CD4-positive, alpha-beta T cell treated with Interleukin-21 for 1 hour (primary cell): ENCODE results near the gene ACVR2A.

ENCODE experiments used
- DNase-seq: peaks from one replicate; pipeline ENCODE4 v3.0.0-alpha.2; 2020

Gene ACVR2A

DNA sequence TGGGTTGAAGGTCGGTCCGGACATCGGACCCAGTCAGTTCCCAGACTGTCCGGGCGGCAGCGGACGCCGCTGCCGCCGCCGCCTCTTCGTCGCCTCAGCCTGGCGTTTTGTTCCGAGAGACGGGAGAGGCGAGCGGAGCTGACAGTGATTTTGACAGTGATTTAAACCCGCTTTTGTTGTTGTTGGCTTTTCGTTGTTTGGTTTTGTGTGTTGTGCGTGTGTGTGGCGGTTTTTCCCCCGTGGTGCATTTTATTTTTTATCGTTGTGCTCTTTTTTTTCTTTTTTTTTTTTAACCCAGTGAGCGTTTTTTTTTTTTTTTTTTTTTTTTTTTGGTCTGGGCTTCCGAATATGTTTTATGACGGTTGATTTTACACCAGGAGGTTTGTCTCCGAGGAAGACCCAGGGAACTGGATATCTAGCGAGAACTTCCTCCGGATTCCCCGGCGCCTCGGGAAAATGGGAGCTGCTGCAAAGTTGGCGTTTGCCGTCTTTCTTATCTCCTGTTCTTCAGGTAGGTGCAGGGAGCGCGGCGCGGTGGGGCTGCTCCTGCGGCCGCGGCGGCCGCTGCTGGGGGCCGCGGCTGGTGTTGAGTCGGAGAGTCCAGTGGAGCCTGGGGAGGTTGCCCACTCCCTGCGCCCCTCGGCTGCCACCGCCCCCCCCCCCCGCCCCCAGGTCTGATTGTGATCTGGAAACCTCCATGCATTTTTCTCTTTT is at the start of gene ACVR2A:
TSS of gene ACVR2A (plus strand) at position 333 of the 714 bp plus-strand sequence. CDS start at position 457, 124 bp downstream.
- DNase-seq: peak; percentile 54

DNA sequence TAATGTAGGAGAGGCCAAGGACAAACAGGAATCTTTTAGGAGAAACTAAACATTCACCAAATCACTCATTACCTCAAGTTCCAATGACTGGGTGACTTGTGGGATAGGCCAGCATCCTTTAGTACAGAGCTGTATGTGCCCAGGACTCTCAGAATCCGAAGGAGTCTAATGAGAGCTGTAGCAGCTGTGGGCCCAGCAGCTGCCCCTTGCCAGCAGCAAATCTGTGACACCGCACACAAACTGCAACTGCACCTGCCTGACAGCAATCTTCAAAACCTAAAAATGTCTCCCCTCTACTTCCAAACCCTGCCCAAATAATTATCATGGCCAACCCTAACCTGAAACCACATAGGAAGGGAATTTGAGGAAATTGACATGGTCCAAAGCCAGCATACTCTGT is 44.5 kb upstream of the ACVR2A start:
- DNase-seq: no peak

DNA sequence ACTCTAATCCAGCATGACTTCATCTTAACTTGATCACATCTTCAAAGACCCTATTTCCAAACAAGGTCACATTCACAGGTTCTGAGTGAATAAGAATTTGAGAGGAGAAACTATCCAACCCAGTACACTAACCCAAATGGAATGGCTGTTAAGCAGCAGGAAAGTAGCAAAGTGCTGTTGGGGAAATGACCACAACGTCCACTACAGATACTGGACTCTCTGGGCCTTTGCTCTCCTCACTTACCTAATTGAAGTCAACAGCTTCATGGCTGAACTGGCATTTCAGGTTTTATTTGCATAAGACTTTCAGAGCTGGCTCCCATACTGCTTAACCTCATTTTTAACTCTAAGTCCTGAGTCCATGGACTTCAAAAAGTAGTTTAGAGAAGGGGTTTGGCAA is 38.0 kb upstream of the ACVR2A start:
- no peak for DNase-seq

DNA sequence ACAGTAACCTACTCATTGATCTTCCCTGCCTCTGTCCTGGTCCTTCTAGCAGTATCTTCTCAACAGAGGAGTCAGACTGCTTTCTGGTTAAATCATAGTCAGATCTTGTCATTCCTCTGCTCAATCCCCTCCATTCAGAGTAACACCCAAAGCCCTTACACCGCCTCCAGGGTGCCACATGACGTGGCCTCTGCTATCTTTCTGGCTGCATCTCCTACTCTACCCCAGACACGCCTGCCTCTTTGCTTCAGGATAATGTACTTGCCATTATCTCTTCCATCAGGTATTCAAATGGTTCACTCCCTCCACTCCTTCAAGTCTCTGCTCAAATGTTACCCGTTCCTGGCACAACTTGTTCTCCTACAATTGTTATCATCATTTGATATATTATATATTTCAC is 36.3 kb upstream of the ACVR2A start:
- no peak for DNase-seq

DNA sequence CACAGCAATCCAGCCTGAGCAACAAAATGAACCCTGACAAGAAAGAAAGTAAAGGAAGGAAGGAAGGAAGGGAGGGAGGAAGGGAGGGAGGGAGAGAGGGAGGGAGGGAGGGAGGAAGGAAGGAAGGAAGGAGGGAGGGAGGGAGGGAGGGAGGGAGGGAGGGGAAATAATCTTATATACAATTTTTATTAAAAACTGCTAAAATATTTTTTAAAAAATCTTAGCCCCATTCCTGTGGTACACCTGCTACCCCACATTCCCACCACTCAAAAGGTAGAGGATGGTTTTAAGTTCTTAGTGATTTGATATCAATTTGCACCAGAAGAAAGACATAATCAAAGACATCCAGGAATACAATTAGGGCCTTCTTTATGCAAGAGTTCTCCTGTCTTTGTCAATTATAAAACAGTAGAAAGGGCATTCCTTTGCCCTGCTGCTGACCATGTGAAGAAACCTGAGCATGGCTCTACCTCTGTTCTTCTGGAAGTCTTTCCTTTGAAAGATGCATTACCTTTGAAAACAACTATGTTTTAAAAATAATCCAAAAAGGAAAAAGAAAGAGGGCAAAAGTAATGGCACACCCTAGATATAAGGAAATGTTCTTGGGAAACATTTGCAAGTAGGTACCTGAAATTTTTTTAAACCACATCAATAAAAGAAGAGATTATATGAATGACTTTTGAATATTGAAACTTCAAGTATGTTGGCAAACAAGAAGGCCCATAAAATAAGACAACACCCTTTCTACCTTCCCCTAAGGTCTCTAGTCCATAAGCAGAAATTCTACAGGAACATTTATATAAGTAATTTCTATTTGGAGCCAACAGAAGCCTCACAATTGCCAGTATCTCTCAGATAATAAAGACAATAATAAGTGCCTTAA is 33.7 kb upstream of the ACVR2A start:
- no peak for DNase-seq

DNA sequence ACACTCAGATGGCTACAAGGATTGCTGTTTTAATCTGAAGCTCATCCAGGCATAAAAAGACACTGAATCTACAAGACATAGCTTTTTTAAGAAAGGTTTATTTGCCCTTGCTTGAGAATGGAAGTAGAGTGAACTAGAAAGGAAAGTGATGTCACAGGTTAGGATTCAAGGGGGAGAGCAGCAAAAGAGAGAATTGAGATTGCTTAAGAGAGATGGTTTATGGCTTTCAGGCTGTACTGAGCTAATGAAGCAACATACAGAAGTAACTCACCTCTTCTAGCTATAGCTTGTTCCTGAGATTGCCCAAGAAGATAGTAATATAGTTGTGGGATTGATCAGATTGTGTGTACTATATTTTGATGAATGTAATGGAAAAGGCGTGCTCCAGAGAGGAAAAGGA is 26.1 kb upstream of the ACVR2A start:
- DNase-seq: no peak

DNA sequence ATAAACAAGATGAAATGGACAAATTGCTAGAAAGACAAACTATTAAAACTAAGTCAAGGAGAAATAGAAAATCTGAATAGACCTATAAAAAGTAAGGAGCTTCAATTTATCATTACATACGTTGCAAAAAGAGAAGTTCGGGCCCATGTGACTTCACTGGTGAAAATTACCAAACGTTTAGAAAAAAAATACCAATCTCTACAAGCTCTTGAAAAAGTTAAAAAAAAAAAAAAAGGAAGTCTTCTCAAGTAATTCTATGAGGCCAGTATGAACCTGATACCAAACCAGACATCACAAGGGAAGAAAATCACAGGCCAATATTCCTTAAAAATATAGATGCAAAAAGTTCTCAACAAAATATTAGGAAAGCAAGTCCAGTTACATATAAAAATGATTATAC is 20.2 kb upstream of the ACVR2A start:
- no peak for DNase-seq

DNA sequence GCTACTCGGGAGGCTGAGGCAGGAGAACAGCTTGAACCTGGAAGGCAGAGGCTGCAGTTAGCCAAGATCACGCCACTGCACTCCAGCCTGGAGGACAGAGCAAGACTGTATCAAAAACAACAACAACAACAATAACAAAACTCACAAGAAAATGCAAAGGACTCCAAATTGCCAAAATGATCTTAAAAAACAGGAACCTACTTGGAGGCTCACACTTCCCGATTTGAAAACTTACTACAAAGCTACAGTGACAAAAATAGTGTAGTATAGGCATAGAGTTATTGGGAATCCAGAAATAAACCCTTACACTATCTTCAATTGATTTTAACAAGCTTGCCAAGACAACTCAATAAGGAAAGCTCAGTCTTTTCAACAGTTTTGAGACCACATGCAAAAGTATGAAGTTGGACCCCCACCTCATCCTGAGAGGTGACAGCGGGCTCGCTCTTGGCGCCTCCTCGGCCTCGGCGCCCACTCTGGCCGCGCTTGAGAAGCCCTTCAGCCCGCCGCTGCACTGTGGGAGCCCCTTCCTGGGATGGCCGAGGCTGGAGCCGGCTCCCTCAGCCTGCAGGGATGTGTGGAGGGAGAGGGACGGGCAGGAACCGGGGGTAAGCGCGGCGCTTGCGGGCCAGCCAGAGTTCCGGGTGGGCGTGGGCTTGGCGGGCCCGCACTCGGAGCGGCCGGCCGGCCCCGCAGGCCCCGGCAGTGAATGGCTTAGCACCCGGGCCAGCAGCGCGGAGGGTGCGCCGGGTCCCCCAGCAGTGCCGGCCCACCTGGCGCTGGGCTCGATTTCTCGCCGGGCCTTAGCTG is 18.3 kb upstream of the ACVR2A start:
- DNase-seq: no peak

DNA sequence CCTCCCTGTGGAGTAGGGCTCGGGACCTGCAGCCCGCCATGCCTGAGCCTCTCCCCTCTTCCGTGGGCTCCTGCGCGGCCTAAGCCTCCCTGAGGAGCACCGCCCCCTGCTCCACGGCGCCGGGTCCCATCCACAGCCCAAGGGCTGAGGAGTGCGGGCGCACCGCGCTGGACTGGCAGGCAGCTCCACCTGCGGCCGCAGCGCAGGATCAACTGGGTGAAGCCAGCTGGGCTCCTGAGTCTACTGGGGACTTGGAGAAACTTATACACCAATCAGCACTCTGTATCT is 17.8 kb upstream of the ACVR2A start:
- DNase-seq: no peak

DNA sequence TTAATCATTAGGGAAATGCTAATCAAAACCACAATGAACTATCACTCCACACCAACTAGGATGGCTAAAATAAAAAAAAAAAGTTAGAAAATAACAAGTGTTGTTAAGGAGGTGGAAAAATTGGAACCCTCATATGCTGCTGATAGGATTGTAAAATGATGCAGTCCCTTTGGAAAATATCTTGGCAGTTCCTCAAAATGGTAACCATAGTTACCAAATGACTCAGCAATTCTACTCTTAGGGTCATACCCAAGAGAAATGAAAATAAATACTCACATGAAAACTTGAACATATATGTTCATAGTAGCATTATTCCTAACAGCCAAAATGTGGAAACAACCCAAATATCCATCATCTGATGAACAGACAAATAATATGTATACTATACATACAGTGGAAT is 15.7 kb upstream of the ACVR2A start:
- no peak for DNase-seq

DNA sequence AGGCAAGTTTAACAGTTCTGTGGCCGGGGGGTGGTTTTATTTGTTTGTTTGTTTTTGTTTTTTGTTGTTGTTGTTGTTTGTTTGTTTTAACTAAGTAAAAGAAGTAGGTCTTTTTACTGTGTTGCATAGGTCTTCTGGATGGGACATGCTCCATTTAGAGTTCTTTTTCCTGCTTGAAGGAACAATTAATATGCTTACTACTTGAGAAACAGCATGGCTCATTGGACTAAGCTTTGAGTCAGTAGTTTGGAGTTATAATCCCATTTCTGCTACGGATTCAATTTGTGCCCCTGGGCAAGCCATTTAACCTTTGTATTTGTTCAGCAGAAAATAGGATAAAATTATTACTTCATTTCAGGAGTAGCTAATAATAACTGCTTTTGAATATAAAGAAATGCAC is 8.7 kb upstream of the ACVR2A start:
- no peak for DNase-seq

DNA sequence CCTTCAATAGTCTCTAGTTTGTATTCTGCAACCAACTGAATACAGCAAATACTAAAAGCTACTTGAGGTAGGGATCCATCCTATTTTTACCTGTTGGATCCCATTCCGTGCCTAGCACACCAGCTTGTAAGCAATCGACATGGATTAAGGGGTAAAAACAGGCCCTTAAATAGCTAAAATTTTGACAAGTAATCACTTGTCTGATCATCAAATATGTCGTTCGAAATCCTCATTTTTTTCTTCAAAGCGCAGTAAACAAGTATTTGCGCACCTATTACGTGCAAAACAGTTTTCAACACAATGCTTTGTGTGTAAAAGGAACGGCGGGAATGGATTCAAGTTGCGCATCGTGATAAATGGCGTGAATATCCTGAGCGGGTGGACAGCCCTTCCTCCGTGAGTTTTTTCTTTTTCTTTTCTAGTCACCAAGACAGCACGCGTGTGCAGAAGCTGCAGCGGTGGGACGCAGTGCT is 1.4 kb upstream of the ACVR2A start:
- DNase-seq: no peak

DNA sequence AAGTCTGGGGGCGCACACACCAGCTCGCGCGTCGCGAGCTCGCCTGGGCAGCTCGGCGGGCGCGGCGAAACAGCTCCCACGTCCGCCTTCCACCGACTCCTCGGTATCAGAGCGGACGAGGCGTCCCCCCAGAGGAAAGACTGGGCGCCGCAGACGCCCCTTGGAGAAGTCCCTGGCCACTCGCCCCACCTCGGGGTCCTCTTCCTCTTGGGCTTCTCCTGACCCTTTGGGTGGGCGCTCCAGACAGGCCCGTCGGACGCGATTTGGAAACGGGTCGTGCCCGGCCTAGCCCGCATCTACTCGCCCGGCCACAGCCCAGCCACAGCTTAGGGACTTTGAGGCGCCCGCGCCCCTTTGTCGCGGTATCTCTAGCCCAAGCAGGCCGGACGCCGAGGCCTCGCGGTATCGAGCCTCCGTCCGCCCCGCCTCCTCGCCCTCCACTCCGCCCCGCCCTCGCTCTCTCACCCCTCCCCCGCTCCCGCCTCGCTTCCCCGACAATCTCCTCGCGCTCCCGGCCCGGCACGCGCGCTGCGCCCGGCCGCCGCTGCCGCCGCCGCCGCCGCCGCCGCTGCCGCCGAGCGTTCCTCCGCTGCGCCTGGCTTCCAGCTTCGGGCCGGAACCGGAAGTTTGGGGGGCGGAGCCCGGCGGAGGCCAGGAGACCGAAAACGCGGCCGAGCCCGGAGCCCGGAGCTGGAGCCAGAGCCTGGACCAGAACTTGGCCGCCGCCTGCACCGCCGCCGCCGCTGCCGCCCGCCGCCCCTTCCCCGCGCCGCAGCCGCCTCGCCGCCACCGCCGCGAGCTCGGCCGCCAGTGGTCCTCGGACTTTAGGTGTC is 749 bp upstream of the ACVR2A start:
- peak; percentile 87 for DNase-seq

DNA sequence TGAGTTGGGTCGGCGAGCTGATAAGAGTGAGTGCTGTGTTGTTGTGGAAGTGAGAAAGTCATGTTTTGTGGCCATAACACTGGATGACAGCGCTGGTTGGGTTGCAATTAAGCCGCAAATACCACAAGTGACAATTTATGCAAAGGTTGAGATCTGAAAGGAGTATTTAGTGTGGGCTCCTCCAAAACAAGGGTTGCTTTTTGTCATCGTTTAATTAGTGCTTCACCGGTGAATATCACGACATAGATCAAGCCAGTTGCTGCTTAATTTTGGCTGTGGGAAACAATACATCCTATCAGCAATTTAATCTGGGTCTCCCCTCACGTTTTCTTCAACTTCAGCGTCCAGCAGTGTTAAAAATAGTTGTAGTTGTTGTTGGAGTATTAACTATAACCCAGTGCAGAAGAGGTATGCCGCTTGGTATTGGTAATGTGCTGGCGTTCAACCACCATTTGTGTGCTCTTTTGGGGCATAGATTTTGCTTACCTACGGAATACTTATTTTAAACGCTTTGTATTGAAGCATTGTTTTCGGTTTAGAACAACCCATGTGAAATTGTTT is 662 bp downstream of the ACVR2A start:
- DNase-seq: peak; percentile 54

DNA sequence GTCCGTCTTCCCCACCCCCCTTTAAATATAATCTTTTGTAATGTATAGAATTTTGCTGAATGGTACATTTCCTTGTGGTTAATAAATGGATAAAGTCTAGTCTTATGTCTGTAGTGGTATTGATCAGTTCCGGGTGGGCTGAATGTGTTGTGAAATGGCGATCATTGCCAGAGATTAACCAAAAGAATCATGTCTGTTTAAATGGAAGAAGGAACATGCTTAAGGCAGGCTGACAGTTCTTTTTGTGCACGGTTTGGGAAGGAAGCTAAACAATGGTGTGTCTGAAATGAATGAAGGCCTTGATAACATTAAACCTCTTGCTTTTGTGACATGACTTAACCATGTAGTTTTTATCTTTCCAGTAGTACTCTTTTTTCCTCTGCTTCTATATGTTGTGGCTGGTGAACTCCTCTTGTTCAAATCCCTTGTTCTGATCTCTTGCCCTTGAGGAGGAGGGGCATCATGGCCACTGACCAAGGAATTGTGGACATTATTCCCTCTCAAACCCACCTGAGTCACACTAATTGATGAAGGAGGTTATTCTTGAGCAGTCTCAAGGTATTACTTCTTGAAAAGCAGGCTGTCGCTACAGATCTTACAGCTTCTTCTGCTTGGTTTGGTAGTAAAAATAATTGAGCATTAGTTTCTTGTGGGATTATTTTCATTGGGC is 1.7 kb downstream of the ACVR2A start:
- DNase-seq: no peak

DNA sequence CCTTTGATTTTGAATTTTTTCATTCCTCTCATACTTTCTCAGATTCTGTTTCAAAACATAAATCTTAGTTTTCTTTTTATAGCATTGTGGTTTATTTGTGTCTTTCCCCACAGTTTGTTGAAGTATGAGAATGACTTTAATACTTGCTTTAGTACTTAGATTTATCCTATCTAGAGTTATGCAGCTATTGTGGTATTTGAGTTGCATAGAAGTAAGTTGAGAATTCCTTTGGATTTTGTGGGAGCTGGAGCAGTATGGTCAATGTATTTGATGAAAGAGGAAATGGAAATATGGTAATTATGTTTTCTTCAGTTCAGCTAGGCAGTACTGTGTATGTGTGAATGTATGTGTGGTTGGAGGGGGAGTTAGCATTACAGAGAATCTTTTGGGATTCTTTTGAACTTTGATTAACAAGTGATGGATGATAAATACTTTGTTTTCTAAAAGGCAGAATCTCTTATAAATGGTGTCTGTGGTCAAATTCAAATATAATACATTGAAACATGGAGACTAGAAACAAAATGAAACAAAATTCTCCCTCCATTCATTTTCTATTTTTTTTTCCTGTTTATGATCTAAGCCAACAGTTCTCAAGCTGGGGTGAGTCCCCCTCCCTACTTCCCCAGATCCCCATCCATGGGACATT is 3.0 kb downstream of the ACVR2A start:
- no peak for DNase-seq

DNA sequence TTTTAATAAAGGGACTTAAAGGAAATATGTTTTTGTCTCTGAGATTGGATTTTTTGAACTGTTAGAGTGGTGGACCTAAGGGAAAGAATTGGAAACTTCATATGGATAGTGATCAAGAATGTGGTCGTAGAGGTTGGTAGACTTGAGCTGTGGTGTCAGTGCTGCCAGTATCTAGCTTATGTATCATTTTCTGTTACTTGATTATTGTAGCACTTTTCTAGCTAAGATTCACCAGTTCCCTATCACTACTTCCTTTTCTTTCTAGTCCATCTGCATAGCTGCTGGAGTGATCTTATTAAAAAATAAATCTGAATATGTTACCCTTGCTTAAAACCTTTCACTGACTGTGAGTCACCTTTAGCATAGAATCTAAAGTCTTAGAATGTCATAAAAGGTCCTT is 6.0 kb downstream of the ACVR2A start:
- DNase-seq: no peak

DNA sequence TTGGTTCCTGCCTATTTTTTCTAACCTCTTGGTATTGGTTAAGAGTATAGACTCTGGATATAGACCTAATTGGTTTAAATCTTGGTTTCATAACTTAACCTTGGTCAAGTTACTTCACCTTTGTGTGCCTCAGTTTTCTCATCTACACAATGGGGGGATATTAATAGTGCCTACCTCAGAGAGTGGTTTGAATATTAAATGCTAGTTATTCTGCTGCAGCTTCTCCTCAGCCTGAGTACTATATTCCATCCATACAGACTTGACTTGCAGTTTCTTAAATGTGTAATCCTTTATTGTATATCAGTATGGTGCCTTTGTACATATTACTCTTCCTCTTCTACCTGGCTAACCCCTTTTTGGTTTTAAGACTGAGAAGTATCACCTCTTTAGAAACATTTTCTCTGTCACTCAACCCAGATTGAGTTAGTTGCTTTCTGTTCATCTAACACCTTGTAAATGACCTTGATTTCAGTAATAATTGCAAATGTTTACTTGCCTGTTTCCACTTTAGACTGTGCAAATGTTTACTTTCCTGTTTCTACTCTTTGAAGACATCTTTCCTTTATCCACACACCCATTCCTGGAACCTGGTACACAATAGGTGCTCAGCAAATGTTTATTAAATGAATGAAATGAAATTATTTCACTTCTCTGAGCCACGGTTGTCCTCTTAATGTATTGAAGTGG is 6.6 kb downstream of the ACVR2A start:
- DNase-seq: no peak

DNA sequence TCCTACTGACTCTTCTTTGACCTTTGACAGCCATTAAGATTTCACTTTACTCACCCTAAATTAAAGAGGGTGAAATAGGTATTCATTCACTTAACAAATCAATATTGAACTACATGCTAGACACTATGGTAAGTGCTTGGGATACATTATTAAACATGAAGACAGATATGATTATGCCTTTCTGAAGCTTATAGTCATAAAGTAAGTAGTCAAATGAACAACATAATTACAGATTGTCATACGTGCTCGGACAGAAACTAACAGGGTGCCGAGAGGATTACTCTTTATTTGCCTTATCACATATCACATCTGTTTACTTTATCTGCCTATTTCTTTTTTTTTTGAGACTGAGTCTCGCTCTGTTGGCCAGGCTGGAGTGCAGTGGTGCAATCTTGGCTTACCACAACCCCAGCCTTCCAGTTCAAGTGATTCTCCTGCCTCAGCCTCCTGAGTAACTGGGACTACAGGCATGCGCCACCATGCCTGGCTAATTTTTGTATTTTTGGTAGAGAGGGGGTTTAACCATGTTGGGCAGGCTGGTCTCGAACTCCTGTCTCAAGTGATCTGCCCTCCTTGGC is 9.8 kb downstream of the ACVR2A start:
- no peak for DNase-seq

DNA sequence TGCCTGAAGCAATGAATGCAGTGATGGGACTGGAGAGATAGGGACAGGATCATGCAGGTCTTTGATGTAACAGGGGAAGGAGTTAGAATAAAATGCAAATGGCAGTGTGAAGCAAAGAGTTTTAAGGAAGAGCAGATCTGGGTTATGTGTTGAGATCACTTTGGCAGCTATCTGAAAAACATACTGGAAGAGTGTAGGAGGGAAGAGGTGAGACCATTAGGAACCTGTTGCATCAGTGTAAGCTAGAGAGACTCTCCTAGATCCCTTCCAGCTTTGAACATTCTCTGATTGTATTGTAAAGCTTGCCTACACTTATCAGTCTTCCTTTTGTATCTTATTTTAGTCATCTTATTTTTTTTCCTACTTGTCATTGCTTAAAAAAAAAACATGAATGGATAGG is 10.5 kb downstream of the ACVR2A start:
- DNase-seq: no peak
